Measurements from ENCODE around the gene FHIT. TPM values are rescaled to one million over a fixed set of nuclear protein-coding genes. Genes with fewer than 3 reads are reported as not detected.

Gene FHIT
- total RNA-seq, 4 donors from 2014 or later = 4.6 to 6.1 (median 5.7) TPM

- Histone ChIP-seq H3K4me1 (no peaks in the 10 kb centered on the region), H3K4me3 (no peak overlapping the region), H3K9me3 (peaks cover 0 to 6% (median 0%) of the 10 kb centered on the region in 4 donors), H3K36me3 (no peaks in the 10 kb centered on the region), H3K27me3 (no peaks in the 10 kb centered on the region), H3K27ac (replicated peaks in 1 of 4) (no peak overlapping the region)
- intact Hi-C loops (cut with DNase I) = no loop called here
- 79% methylated on average over 5 of the region's 5 CpGs for WGBS
- no peak for TF ChIP-seq EP300 (IDR thresholded peaks at IDR 0.05)
- no peak for TF ChIP-seq CTCF (IDR thresholded peaks at IDR 0.05)
- TF ChIP-seq POLR2A (IDR thresholded peaks at IDR 0.05; ENCODE audit: low read depth) = no peak
- no peak for TF ChIP-seq POLR2AphosphoS5 (IDR thresholded peaks at IDR 0.05)
- no peak for DNase-seq (ENCODE audit: extremely low spot score)
These were observed 1154.8 kb downstream of the FHIT start for GRCh38 chr3:60096403-60096802.

GRCh38 chr3:60095930-60096329 lies 1155.3 kb downstream of the FHIT start:
- H3K4me3 ChIP-seq = no peak overlapping the region
- no peaks in the 10 kb centered on the region for H3K27me3 ChIP-seq
- DNase-seq (ENCODE audit: extremely low spot score) = no peak
- TF ChIP-seq POLR2AphosphoS5 (IDR thresholded peaks at IDR 0.05) = no peak
- no peak for TF ChIP-seq POLR2A (IDR thresholded peaks at IDR 0.05; ENCODE audit: low read depth)
- no peak for TF ChIP-seq CTCF (IDR thresholded peaks at IDR 0.05)
- TF ChIP-seq EP300 (IDR thresholded peaks at IDR 0.05) = no peak
- WGBS = 98% methylated on average over 6 of the region's 6 CpGs
- no peaks in the 10 kb centered on the region for H3K4me1 ChIP-seq
- H3K27ac ChIP-seq (replicated peaks in 1 of 4) = no peak overlapping the region
- H3K9me3 ChIP-seq = peaks cover 0 to 6% (median 0%) of the 10 kb centered on the region in 4 donors
- intact Hi-C loops (cut with DNase I) = no loop called here
- H3K36me3 ChIP-seq = no peaks in the 10 kb centered on the region

- Histone ChIP-seq H3K27me3 (no peaks in the 10 kb centered on the region), H3K36me3 (no peaks in the 10 kb centered on the region), H3K9me3 (peaks cover 0 to 6% (median 0%) of the 10 kb centered on the region in 4 donors), H3K4me1 (no peaks in the 10 kb centered on the region), H3K4me3 (no peak overlapping the region), H3K27ac (replicated peaks in 1 of 4) (no peak overlapping the region)
- 54% methylated on average over 4 of the region's 4 CpGs for WGBS
- intact Hi-C loops (cut with DNase I) = no loop called here
- no peak for DNase-seq (ENCODE audit: extremely low spot score)
- TF ChIP-seq POLR2AphosphoS5 (IDR thresholded peaks at IDR 0.05) = no peak
- no peak for TF ChIP-seq EP300 (IDR thresholded peaks at IDR 0.05)
- TF ChIP-seq POLR2A (IDR thresholded peaks at IDR 0.05; ENCODE audit: low read depth) = no peak
- no peak for TF ChIP-seq CTCF (IDR thresholded peaks at IDR 0.05)
These were observed 1155.7 kb downstream of the FHIT start for GRCh38 chr3:60095516-60095915.

- Histone ChIP-seq H3K4me3 (no peak overlapping the region), H3K9me3 (peaks cover 0 to 6% (median 0%) of the 10 kb centered on the region in 4 donors), H3K27ac (replicated peaks in 1 of 4) (no peak overlapping the region), H3K27me3 (no peaks in the 10 kb centered on the region), H3K4me1 (no peaks in the 10 kb centered on the region), H3K36me3 (no peaks in the 10 kb centered on the region)
- intact Hi-C loops (cut with DNase I) = no loop called here
- no peak for TF ChIP-seq POLR2AphosphoS5 (IDR thresholded peaks at IDR 0.05)
- TF ChIP-seq EP300 (IDR thresholded peaks at IDR 0.05) = no peak
- no peak for TF ChIP-seq CTCF (IDR thresholded peaks at IDR 0.05)
- TF ChIP-seq POLR2A (IDR thresholded peaks at IDR 0.05; ENCODE audit: low read depth) = no peak
- WGBS = 83% methylated on average over 3 of the region's 3 CpGs
- DNase-seq (ENCODE audit: extremely low spot score) = no peak
These were observed 1156.8 kb downstream of the FHIT start for GRCh38 chr3:60094392-60094947.

- no peak overlapping the region for H3K27ac ChIP-seq (replicated peaks in 1 of 4)
- H3K36me3 ChIP-seq = no peaks in the 10 kb centered on the region
- 84% methylated on average over 3 of the region's 3 CpGs for WGBS
- no peaks in the 10 kb centered on the region for H3K4me1 ChIP-seq
- intact Hi-C loops (cut with DNase I) = no loop called here
- H3K27me3 ChIP-seq = no peaks in the 10 kb centered on the region
- no peak for TF ChIP-seq POLR2AphosphoS5 (IDR thresholded peaks at IDR 0.05)
- TF ChIP-seq CTCF (IDR thresholded peaks at IDR 0.05) = no peak
- no peak overlapping the region for H3K4me3 ChIP-seq
- peaks cover 0 to 6% (median 0%) of the 10 kb centered on the region in 4 donors for H3K9me3 ChIP-seq
- no peak for DNase-seq (ENCODE audit: extremely low spot score)
These were observed 1160.7 kb downstream of the FHIT start for GRCh38 chr3:60090548-60090947.

All from esophagus muscularis mucosa (tissue), 4 donors.